ENCODE results near the gene MAGEA2.

DNA sequence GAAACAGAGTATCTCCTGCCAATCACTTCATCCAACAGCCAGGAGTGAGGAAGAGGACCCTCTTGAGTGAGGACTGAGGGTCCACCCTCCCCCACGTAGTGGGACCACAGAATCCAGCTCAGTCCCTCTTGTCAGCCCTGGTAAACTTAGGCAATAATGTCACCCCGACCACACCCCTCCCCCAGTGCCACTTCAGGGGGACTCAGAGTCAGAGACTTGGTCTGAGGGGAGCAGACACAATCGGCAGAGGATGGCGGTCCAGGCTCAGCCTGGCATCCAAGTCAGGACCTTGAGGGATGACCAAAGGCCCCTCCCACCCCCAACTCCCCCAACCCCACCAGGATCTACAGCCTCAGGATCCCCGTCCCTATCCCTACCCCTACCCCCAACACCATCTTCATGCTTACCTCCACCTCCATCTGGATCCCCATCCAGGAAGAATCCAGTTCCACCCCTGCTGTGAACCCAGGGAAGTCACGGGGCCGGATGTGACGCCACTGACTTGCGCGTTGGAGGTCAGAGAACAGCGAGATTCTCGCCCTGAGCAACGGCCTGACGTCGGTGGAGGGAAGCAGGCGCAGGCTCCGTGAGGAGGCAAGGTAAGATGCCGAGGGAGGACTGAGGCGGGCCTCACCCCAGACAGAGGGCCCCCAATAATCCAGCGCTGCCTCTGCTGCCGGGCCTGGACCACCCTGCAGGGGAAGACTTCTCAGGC is 20.2 kb downstream of the MAGEA2 start, which contains the start of the genes CSAG1 and MAGEA12:
- TF ChIP-seq, protein P1, sequence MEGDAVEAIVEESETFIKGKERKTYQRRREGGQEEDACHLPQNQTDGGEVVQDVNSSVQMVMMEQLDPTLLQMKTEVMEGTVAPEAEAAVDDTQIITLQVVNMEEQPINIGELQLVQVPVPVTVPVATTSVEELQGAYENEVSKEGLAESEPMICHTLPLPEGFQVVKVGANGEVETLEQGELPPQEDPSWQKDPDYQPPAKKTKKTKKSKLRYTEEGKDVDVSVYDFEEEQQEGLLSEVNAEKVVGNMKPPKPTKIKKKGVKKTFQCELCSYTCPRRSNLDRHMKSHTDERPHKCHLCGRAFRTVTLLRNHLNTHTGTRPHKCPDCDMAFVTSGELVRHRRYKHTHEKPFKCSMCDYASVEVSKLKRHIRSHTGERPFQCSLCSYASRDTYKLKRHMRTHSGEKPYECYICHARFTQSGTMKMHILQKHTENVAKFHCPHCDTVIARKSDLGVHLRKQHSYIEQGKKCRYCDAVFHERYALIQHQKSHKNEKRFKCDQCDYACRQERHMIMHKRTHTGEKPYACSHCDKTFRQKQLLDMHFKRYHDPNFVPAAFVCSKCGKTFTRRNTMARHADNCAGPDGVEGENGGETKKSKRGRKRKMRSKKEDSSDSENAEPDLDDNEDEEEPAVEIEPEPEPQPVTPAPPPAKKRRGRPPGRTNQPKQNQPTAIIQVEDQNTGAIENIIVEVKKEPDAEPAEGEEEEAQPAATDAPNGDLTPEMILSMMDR (IDR thresholded peaks at IDR 0.05): no peak
- no peak for TF ChIP-seq POLR2A (IDR thresholded peaks at IDR 0.05)
